Right lobe of liver (tissue), 4 donors: ENCODE data around the gene AP1G2.

ENCODE experiments used
- CTCF ChIP-seq, 4 donors: fragments of 200-600 bp in 3 of 4; fragments of 450-650 bp in 1 of 4; IDR thresholded peaks; one replicate each; pipeline versions ENCODE4 v1.5.1 to v1.8.0; 2016 to 2022; ENCODE audit warnings: antibody characterized with exemption in 4 of 4, mild to moderate bottlenecking in 2 of 4
- POLR2A ChIP-seq: fragments of 450-650 bp; IDR thresholded peaks from one replicate; pipeline ENCODE4 v1.6.1; 2017; ENCODE audit warnings: antibody characterized with exemption, mild to moderate bottlenecking
- donor health status: DM: no; HTN: no; CAD: no.
- donor health status: DM: no; HTN: no; CAD: no.
- donor health status: DM: no; HTN: yes; CAD: no.

- TF ChIP-seq POLR2A (no peak), CTCF (IDR thresholded peaks at IDR 0.05) (no peak)
These were observed 42.6 kb downstream of the AP1G2 start for GRCh38 chr14:23524954-23525353.
